ENCODE data around the gene NOS3. TPM values are rescaled to one million over a fixed set of nuclear protein-coding genes. Genes with fewer than 3 reads are reported as not detected.

NOS3 gene
- total RNA-seq, 1 donor from 2014 or later = 1.9 TPM

DNA sequence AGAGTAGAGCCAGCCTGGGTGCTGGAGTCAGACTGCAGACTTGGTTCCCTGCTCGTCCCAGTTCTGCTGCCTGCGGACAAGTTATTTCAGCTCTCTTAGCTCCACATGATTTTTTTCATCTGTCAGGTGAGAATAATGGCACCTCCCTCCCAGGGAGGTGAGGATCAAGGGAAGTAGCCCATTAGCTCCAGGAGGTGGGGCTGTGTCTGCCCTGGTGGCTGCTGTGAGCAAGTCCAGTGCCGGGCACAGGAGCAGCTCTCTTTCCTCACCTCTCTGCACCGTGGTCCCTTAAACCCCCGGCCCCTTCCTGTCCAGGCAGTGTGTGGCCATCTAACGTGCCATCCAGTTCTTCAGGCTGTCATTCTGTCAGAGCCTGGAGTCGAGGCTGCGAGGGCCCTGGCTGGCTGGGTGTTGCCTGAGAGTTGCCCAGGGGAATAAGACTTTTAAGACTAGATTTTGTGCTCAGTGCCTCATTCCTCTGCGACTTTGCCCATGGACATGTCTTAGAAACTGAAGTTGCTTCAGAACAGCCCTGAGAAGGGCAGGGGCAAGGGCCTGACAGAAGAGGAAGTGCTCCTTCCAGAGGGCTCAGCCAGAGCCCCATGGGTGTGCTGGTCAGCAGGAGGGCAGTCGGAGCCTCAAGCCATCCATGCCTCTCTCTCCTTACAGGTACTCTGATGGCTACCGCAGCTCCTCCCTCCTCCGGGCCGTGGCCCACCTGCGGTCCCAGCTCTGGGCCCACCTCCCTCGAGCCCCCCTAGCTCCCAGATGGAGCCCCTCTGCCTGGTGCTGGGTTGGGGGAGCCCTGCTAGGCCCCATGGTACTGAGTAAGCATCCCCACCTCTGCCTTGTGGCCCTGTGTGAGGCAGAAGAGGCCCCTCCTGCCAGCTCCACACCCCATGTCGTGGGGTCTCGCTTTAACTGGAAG lies 42.4 kb downstream of the NOS3 start:
- H3K4me3 ChIP-seq (ENCODE audit: low read depth, low read length) = no peak overlapping the region
- no peak for DNase-seq (ENCODE audit: low read depth)
- peak; percentile 26 for TF ChIP-seq CTCF (conservative IDR thresholded peaks at IDR 0.05; ENCODE audit: low read depth, low read length)

DNA sequence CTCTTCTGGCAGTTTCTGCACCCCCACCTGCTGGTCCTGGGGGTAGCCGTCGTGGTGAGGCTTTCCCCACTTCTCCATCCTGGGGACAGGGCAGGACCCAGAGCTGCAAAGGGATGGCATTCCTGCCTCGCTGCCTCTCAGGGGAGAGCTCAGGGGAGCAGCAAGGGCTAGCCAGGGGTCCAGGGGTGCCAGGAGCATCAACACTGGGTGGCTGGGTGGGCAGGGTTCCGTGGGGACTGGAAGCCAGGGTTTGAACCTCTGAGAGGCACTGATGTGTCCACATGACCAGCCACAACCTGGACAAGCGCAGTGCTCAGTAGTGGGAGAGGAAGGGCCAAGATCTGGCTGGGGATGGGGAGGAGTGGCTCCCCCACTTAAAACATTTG lies 43.0 kb downstream of the NOS3 start:
- no peak for TF ChIP-seq CTCF (conservative IDR thresholded peaks at IDR 0.05; ENCODE audit: low read depth, low read length)
- H3K4me3 ChIP-seq (ENCODE audit: low read depth, low read length) = no peak overlapping the region

DNA sequence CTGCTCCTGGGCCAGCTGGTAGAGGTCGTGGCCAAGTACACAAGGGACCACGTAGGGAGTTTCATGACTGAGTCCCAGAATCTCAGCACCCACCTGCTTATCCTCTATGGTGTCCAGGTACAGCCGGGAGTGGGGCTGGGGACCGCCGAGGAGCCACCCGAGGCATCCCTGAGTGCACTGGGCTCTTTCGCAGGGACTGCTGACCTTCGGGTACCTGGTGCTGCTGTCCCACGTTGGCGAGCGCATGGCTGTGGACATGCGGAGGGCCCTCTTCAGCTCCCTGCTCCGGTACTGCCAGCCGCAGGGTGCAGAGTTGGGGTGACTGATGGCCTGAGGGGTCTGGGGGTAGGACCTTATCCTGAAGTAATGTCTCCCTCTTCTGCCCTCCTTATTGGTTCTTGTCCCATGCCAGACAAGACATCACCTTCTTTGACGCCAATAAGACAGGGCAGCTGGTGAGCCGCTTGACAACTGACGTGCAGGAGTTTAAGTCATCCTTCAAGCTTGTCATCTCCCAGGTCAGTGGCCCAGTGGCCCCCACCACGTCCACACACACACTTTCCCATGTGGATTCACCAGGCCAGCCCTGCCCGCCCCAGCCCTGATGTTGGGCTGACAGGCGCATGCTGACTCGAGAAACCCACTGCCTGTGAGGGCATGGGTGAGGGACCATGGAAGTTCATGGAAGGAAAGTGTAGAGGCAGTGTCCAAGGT lies 43.7 kb downstream of the NOS3 start:
- DNase-seq (ENCODE audit: low read depth) = no peak
- no peak for TF ChIP-seq CTCF (conservative IDR thresholded peaks at IDR 0.05; ENCODE audit: low read depth, low read length)
- H3K4me3 ChIP-seq (ENCODE audit: low read depth, low read length) = no peak overlapping the region

More for the DNA sequence above, 43.0 kb downstream of the NOS3 start:
- no peak for DNase-seq (ENCODE audit: low read depth)

DNA sequence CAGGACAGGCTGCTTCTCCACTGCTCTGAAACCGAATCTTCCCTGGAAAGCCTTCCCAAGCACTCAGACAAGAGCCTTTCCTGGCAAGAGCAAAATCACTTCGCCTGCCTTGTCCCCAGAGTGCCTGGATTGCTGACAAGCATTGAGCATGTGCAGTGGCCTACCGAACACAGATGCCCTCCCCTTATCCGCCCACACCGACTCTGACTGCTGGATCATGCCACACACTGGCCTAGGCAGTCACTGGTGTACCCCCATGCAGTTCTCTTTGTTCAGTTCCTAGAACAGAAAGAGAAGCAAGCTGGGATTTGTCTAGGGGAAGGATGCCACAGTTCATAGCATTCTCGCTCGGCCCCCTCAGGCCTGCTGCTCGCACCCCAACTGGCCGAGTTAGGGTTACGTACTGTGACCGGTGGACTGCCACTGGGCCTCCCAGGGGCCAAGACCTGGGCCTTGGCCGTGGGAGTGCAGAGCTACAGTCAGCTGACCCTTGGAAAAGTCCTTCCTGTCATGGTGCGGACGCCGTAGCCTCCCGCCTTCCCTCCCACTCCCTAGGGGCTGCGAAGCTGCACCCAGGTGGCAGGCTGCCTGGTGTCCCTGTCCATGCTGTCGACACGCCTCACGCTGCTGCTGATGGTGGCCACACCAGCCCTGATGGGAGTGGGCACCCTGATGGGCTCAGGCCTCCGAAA lies 44.4 kb downstream of the NOS3 start:
- no peak for TF ChIP-seq CTCF (conservative IDR thresholded peaks at IDR 0.05; ENCODE audit: low read depth, low read length)
- no peak overlapping the region for H3K4me3 ChIP-seq (ENCODE audit: low read depth, low read length)
- no peak for DNase-seq (ENCODE audit: low read depth)

DNA sequence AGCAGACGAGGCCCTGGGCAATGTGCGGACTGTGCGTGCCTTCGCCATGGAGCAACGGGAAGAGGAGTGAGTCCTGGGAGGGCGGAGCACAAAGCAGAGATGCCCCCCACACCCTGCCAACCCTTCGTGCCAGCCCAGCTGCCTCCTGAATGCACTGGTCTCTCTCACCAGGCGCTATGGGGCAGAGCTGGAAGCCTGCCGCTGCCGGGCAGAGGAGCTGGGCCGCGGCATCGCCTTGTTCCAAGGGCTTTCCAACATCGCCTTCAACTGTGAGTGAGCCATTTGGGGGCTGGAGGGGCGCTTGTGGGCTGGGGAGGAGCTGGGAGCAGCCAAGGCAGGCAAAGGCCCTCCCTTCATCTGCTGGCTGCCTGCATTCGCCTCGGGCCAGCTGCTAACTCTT lies 45.1 kb downstream of the NOS3 start:
- DNase-seq (ENCODE audit: low read depth) = no peak
- no peak overlapping the region for H3K4me3 ChIP-seq (ENCODE audit: low read depth, low read length)
- TF ChIP-seq CTCF (conservative IDR thresholded peaks at IDR 0.05; ENCODE audit: low read depth, low read length) = no peak

DNA sequence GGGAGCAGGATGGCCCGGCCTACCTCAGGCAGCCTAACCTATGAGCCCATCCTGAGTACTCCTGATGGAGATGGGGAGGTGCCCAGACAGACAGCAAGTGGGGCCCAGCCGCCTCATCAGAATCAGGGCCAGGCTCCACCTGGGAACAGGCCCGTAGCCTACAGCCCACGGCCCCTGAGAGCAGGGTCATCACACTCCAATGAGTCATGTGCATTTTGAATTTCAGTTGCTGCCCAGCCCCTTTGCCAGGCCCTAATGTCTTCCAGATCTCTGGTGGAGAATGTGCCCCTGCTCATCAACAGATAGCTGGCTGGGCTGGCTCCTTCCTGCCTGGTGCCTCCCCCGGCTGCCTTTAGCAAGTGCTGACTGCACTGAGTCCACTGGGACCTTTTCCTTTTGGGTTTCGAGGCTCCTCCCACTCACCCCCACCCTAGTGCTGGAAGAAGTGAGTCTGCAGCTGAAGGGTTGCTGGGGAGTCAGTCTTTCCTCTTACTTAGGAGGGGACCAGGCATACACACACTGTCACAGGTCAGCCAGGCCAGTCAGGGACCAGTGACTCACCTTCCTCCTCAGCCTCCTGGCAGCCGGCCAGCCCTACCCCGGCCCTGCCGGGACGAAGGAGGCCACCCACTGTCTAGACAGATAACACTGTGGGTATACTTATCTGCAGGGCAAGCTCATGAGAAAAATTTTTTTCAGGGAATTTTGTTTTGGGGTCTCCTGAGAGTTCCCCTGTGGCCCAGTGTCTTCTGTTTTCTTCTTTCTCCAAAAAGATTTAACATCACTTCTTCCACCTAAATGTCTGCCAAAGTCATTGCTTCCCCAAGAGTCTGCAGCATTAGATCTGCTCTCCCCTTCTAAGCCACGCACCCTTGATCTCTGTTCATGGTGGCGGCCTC lies 48.4 kb downstream of the NOS3 start:
- no peak for DNase-seq (ENCODE audit: low read depth)
- TF ChIP-seq CTCF (conservative IDR thresholded peaks at IDR 0.05; ENCODE audit: low read depth, low read length) = no peak
- no peak overlapping the region for H3K4me3 ChIP-seq (ENCODE audit: low read depth, low read length)

All from epithelial cell of proximal tubule (primary cell).